WTC11 (cell line): ENCODE data around the gene MAPKAP1. TPM values are rescaled to one million over a fixed set of nuclear protein-coding genes. Genes with fewer than 3 reads are reported as not detected.

ENCODE experiments used
- ATAC-seq: fragments of 200-7000 bp; cut with Tn5 transposase; 2 replicates; pipeline ENCODE4 v1.10.0; 2021; ENCODE audit warnings: mild to moderate bottlenecking, moderate library complexity
- CTCF ChIA-PET: fragments of 300-600 bp; sonication (Branson Sonifier 250); formaldehyde crosslinking; loops from one replicate; lab custom pipeline; 2021; ENCODE audit warnings: antibody characterized with exemption; lab: Charles Lee
- POLR2A ChIA-PET: fragments of 350-600 bp; sonication (Branson Sonifier 250); formaldehyde crosslinking; loops from one replicate; lab custom pipeline; 2021; ENCODE audit warnings: antibody characterized with exemption; lab: Charles Lee
- DNase-seq: peaks from one replicate; pipeline ENCODE4 v3.0.0; 2021; ENCODE audit warnings: low spot score
- H3K27ac Mint-ChIP-seq: 2 replicates; pipeline ENCODE4 v1.8.0; 2021; ENCODE audit warnings: mixed read lengths
- H3K27me3 Mint-ChIP-seq: 2 replicates; pipeline ENCODE4 v1.8.0; 2021; ENCODE audit warnings: low read depth, mild to moderate bottlenecking, moderate library complexity, mixed read lengths
- H3K36me3 Mint-ChIP-seq: 2 replicates; pipeline ENCODE4 v1.8.0; 2021; ENCODE audit warnings: mixed read lengths
- H3K4me1 Mint-ChIP-seq: 2 replicates; pipeline ENCODE4 v1.8.0; 2022; ENCODE audit warnings: mixed read lengths
- H3K4me3 Mint-ChIP-seq: 2 replicates; pipeline ENCODE4 v1.8.0; 2021; ENCODE audit warnings: mild to moderate bottlenecking, moderate library complexity, mixed read lengths
- H3K9me3 Mint-ChIP-seq: 2 replicates; pipeline ENCODE4 v1.8.0; 2021; ENCODE audit warnings: mixed read lengths
- CBFB ChIP-seq: sonication (generic); formaldehyde crosslinking; IDR thresholded peaks from 2 replicates; pipeline ENCODE4 v1.8.1; 2022; ENCODE audit warnings: mild to moderate bottlenecking, low read depth, missing genetic modification reagents
- ETV6 ChIP-seq: sonication (generic); formaldehyde crosslinking; IDR thresholded peaks from 2 replicates; pipeline ENCODE4 v1.8.1; 2022; ENCODE audit warnings: mild to moderate bottlenecking, missing genetic modification reagents
- GABPB1 ChIP-seq: sonication (generic); formaldehyde crosslinking; IDR thresholded peaks from 2 replicates; pipeline ENCODE4 v1.8.1; 2023; ENCODE audit warnings: mild to moderate bottlenecking, missing genetic modification reagents
- GRHL2 ChIP-seq: fragments of 250-450 bp; sonication (Bioruptor Pico); IDR thresholded peaks from 2 replicates; pipeline ENCODE4 v1.8.0; 2022; ENCODE audit warnings: mild to moderate bottlenecking, moderate library complexity; ENCODE audit not compliant: insufficient replicate concordance, severe bottlenecking
- GTF2I ChIP-seq: fragments of 250-450 bp; sonication (Bioruptor Pico); conservative IDR thresholded peaks from 2 replicates; pipeline ENCODE4 v1.4.0; 2021; ENCODE audit warnings: mild to moderate bottlenecking
- HMGA2 ChIP-seq: fragments of 250-450 bp; sonication (Bioruptor Pico); IDR thresholded peaks from 2 replicates; pipeline ENCODE4 v1.4.0; 2021; ENCODE audit warnings: mild to moderate bottlenecking, moderate library complexity
- JAZF1 ChIP-seq: fragments of 250-450 bp; sonication (Bioruptor Pico); IDR thresholded peaks from 2 replicates; pipeline ENCODE4 v1.9.0; 2021; ENCODE audit warnings: moderate library complexity, mild to moderate bottlenecking, inconsistent platforms
- NFATC4 ChIP-seq: fragments of 250-450 bp; sonication (Bioruptor Pico); IDR thresholded peaks from 2 replicates; pipeline ENCODE4 v1.9.0; 2021; ENCODE audit warnings: mild to moderate bottlenecking
- NR2C2 ChIP-seq: sonication (generic); formaldehyde crosslinking; IDR thresholded peaks from 2 replicates; pipeline ENCODE4 v1.8.0; 2022; ENCODE audit warnings: mild to moderate bottlenecking, missing genetic modification reagents
- OVOL2 ChIP-seq: fragments of 250-450 bp; sonication (Bioruptor Pico); IDR thresholded peaks from 2 replicates; pipeline ENCODE4 v1.9.0; 2021; ENCODE audit warnings: mild to moderate bottlenecking, borderline replicate concordance
- RELA ChIP-seq: sonication (generic); formaldehyde crosslinking; IDR thresholded peaks from 2 replicates; pipeline ENCODE4 v1.8.1; 2022; ENCODE audit warnings: missing genetic modification reagents, mild to moderate bottlenecking, borderline replicate concordance
- SMAD3 ChIP-seq: sonication (generic); formaldehyde crosslinking; IDR thresholded peaks from 2 replicates; pipeline ENCODE4 v1.8.0; 2022; ENCODE audit warnings: missing genetic modification reagents, mild to moderate bottlenecking, borderline replicate concordance
- SOX15 ChIP-seq: fragments of 250-450 bp; sonication (Bioruptor Pico); IDR thresholded peaks from 2 replicates; pipeline ENCODE4 v1.9.0; 2021; ENCODE audit warnings: mild to moderate bottlenecking
- TEAD1 ChIP-seq: sonication (generic); formaldehyde crosslinking; IDR thresholded peaks from 2 replicates; pipeline ENCODE4 v1.8.0; 2022; ENCODE audit warnings: mild to moderate bottlenecking, missing genetic modification reagents
- ZBTB21 ChIP-seq: sonication (generic); formaldehyde crosslinking; IDR thresholded peaks from 2 replicates; pipeline ENCODE4 v1.8.1; 2023; ENCODE audit warnings: mild to moderate bottlenecking, missing genetic modification reagents, borderline replicate concordance
- ZNF138 ChIP-seq: sonication (generic); formaldehyde crosslinking; conservative IDR thresholded peaks from 2 replicates; pipeline ENCODE4 v1.8.1; 2022; ENCODE audit warnings: mild to moderate bottlenecking, moderate library complexity, missing genetic modification reagents
- ZNF219 ChIP-seq: sonication (generic); formaldehyde crosslinking; IDR thresholded peaks from 2 replicates; pipeline ENCODE4 v1.8.0; 2023; ENCODE audit warnings: missing genetic modification reagents, mild to moderate bottlenecking, borderline replicate concordance
- ZNF263 ChIP-seq: sonication (generic); formaldehyde crosslinking; IDR thresholded peaks from 2 replicates; pipeline ENCODE4 v1.8.1; 2022; ENCODE audit warnings: low read depth, mild to moderate bottlenecking, moderate library complexity, missing genetic modification reagents
- ZNF317 ChIP-seq: sonication (generic); formaldehyde crosslinking; IDR thresholded peaks from 2 replicates; pipeline ENCODE4 v1.8.1; 2023; ENCODE audit warnings: low read depth, mild to moderate bottlenecking, moderate library complexity, missing genetic modification reagents, borderline replicate concordance
- ZNF671 ChIP-seq: fragments of 250-450 bp; sonication (Bioruptor Pico); IDR thresholded peaks from 2 replicates; pipeline ENCODE4 v1.8.0; 2021; ENCODE audit warnings: mild to moderate bottlenecking
- total RNA-seq: library from RNA; stranded (reverse); gene quantifications from 3 replicates; pipeline ENCODE4 v1.2.3, GENCODE V29; 2021
- TF ChIP-seq, protein P1 (sequence below): fragments of 200-600 bp; IDR thresholded peaks from 2 replicates; pipeline ENCODE4 v1.8.0; 2022; ENCODE audit warnings: antibody characterized with exemption
- TF ChIP-seq, protein P2 (sequence below): sonication (generic); formaldehyde crosslinking; IDR thresholded peaks from 2 replicates; pipeline ENCODE4 v1.8.1; 2022; ENCODE audit warnings: low read depth, missing genetic modification reagents, borderline replicate concordance
- TF ChIP-seq, protein P3 (sequence below): sonication (generic); formaldehyde crosslinking; IDR thresholded peaks from 2 replicates; pipeline ENCODE4 v1.8.0; 2022; ENCODE audit warnings: mild to moderate bottlenecking, missing genetic modification reagents
- TF ChIP-seq, protein P4 (sequence below): fragments of 250-450 bp; sonication (Bioruptor Pico); IDR thresholded peaks from 2 replicates; pipeline ENCODE4 v1.8.0; 2021; ENCODE audit warnings: mild to moderate bottlenecking
- TF ChIP-seq, protein P5 (sequence below): fragments of 250-450 bp; sonication (Bioruptor Pico); IDR thresholded peaks from 2 replicates; pipeline ENCODE4 v1.9.0; 2021; ENCODE audit warnings: mild to moderate bottlenecking
- TF ChIP-seq, protein P6 (sequence below): sonication (generic); formaldehyde crosslinking; IDR thresholded peaks from 2 replicates; pipeline ENCODE4 v1.8.1; 2022; ENCODE audit warnings: low read depth, mild to moderate bottlenecking, moderate library complexity, missing genetic modification reagents, borderline replicate concordance

The MAPKAP1 gene
- total RNA-seq, 1 experiment from 2014 or later: 111 TPM

DNA sequence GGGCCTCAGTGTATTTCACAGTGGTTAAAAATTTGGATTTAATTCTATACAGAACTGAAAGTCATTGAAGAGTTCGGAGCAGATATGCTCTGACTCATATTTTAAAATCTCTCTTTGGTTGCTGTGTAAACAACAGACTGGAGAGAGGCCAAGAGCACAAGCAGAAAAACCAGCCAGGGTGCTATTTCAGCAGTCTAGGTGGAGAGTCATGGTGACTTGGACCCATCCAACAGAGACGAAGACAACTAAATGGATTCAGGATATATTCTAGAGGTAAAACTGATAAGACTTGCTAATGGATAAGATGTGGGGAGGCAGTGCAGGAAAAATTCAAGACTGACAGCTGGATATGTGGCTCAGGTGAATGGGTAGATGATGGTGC, 168.9 kb downstream of the MAPKAP1 start:
- H3K27me3 Mint-ChIP-seq: no peaks in the 10 kb centered on the region
- DNase-seq (no peak), ATAC-seq (no peak)
- CTCF ChIA-PET: no interaction called here
- POLR2A ChIA-PET: interaction anchor here (0.9 kb wide), 1 partner anchor 169 kb away, joined by 3 read pairs; the partner anchor contains the start of gene MAPKAP1
- no peak overlapping the region; the same call in 1 of the 2 replicates for H3K27ac Mint-ChIP-seq
- no peak for TF ChIP-seq GTF2I (CRISPR knock-in tag)
- TF ChIP-seq ZNF138: no peak
- peaks cover 9% of the 10 kb centered on the region for H3K4me1 Mint-ChIP-seq
- H3K4me3 Mint-ChIP-seq: no peak overlapping the region
- H3K36me3 Mint-ChIP-seq: no peaks in the 10 kb centered on the region
- H3K9me3 Mint-ChIP-seq: no peaks in the 10 kb centered on the region

DNA sequence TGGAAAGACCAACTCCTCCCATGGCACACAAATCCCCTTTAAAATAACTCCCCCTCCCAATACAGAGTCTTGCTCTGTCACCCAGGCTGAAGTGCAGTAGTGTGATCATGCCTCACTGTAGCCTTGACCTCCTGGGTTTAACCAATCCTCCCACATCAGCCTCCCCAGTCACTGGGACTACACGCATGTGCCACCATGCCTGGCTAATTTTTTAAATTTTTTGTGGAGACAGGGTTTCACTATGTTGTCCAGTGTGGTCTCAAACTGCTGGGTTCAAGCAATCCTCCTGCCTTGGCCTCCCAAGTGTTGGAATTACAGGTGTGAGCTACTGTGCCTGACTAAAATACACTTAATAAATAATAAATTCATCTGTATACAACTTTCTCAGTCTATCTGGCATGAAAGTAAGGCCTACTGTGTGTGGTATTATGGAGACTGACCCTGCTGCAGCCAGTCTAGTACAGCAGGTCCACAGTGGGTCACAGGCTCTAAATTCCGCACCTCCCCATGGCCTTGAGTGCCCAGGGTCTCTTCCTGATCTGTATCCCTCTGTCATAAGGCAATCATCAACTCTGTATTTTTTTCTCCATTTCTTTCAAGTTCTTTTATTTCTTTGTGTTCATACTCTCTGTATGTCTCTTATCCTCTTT, 169.4 kb downstream of the MAPKAP1 start:
- peaks cover 9% of the 10 kb centered on the region for H3K4me1 Mint-ChIP-seq
- ChIA-PET POLR2A (no interaction called here), CTCF (no interaction called here)
- no peaks in the 10 kb centered on the region for H3K27me3 Mint-ChIP-seq
- TF ChIP-seq JAZF1 (no peak), GRHL2 (CRISPR knock-in tag) (no peak), ZNF219 (no peak), HMGA2 (CRISPR knock-in tag) (no peak)
- TF ChIP-seq, protein P1, sequence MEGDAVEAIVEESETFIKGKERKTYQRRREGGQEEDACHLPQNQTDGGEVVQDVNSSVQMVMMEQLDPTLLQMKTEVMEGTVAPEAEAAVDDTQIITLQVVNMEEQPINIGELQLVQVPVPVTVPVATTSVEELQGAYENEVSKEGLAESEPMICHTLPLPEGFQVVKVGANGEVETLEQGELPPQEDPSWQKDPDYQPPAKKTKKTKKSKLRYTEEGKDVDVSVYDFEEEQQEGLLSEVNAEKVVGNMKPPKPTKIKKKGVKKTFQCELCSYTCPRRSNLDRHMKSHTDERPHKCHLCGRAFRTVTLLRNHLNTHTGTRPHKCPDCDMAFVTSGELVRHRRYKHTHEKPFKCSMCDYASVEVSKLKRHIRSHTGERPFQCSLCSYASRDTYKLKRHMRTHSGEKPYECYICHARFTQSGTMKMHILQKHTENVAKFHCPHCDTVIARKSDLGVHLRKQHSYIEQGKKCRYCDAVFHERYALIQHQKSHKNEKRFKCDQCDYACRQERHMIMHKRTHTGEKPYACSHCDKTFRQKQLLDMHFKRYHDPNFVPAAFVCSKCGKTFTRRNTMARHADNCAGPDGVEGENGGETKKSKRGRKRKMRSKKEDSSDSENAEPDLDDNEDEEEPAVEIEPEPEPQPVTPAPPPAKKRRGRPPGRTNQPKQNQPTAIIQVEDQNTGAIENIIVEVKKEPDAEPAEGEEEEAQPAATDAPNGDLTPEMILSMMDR: no peak
- H3K27ac Mint-ChIP-seq: no peak overlapping the region
- DNase-seq (no peak), ATAC-seq (no peak)
- H3K4me3 Mint-ChIP-seq: no peak overlapping the region
- no peaks in the 10 kb centered on the region for H3K9me3 Mint-ChIP-seq
- H3K36me3 Mint-ChIP-seq: no peaks in the 10 kb centered on the region

DNA sequence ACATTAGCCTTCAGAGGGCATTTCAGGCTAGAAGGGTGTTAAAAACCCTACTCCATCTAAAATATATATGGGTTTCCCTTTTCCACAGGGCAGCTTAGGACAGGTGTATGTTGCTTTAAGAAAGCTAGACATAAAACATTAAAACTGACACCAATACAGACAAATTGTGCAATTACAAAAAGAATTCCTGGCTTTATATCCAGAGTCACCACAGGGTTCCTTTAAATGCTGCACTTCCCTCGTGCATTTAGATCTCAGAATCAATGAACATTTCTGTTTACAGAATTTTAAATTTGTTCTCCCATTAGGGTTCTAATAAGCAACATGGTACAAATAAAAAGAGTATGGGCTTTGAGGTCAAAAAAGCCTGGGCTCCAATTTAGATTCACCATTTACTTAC, 170.2 kb downstream of the MAPKAP1 start:
- no peak for TF ChIP-seq ZNF263
- no peak for TF ChIP-seq ZNF317 (CRISPR knock-in tag)
- TF ChIP-seq, protein P2, sequence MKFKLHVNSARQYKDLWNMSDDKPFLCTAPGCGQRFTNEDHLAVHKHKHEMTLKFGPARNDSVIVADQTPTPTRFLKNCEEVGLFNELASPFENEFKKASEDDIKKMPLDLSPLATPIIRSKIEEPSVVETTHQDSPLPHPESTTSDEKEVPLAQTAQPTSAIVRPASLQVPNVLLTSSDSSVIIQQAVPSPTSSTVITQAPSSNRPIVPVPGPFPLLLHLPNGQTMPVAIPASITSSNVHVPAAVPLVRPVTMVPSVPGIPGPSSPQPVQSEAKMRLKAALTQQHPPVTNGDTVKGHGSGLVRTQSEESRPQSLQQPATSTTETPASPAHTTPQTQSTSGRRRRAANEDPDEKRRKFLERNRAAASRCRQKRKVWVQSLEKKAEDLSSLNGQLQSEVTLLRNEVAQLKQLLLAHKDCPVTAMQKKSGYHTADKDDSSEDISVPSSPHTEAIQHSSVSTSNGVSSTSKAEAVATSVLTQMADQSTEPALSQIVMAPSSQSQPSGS (CRISPR knock-in tag): no peak
- TF ChIP-seq ETV6 (CRISPR knock-in tag): no peak
- no peak for TF ChIP-seq SMAD3 (CRISPR knock-in tag)
- no peak for TF ChIP-seq RELA (CRISPR knock-in tag)
- TF ChIP-seq, protein P3, sequence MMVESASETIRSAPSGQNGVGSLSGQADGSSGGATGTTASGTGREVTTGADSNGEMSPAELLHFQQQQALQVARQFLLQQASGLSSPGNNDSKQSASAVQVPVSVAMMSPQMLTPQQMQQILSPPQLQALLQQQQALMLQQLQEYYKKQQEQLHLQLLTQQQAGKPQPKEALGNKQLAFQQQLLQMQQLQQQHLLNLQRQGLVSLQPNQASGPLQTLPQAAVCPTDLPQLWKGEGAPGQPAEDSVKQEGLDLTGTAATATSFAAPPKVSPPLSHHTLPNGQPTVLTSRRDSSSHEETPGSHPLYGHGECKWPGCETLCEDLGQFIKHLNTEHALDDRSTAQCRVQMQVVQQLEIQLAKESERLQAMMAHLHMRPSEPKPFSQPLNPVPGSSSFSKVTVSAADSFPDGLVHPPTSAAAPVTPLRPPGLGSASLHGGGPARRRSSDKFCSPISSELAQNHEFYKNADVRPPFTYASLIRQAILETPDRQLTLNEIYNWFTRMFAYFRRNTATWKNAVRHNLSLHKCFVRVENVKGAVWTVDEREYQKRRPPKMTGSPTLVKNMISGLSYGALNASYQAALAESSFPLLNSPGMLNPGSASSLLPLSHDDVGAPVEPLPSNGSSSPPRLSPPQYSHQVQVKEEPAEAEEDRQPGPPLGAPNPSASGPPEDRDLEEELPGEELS: no peak
- no peak for TF ChIP-seq GABPB1 (CRISPR knock-in tag)
- no peak for TF ChIP-seq CBFB
- TF ChIP-seq ZNF671 (CRISPR knock-in tag): no peak
- TF ChIP-seq, protein P4, sequence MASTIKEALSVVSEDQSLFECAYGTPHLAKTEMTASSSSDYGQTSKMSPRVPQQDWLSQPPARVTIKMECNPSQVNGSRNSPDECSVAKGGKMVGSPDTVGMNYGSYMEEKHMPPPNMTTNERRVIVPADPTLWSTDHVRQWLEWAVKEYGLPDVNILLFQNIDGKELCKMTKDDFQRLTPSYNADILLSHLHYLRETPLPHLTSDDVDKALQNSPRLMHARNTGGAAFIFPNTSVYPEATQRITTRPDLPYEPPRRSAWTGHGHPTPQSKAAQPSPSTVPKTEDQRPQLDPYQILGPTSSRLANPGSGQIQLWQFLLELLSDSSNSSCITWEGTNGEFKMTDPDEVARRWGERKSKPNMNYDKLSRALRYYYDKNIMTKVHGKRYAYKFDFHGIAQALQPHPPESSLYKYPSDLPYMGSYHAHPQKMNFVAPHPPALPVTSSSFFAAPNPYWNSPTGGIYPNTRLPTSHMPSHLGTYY: no peak
- no peak for TF ChIP-seq TEAD1 (CRISPR knock-in tag)
- TF ChIP-seq NFATC4 (CRISPR knock-in tag): no peak
- TF ChIP-seq GTF2I (CRISPR knock-in tag): no peak
- no peak for TF ChIP-seq NR2C2 (CRISPR knock-in tag)
- TF ChIP-seq, protein P5, sequence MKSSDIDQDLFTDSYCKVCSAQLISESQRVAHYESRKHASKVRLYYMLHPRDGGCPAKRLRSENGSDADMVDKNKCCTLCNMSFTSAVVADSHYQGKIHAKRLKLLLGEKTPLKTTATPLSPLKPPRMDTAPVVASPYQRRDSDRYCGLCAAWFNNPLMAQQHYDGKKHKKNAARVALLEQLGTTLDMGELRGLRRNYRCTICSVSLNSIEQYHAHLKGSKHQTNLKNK: no peak
- TF ChIP-seq, protein P6, sequence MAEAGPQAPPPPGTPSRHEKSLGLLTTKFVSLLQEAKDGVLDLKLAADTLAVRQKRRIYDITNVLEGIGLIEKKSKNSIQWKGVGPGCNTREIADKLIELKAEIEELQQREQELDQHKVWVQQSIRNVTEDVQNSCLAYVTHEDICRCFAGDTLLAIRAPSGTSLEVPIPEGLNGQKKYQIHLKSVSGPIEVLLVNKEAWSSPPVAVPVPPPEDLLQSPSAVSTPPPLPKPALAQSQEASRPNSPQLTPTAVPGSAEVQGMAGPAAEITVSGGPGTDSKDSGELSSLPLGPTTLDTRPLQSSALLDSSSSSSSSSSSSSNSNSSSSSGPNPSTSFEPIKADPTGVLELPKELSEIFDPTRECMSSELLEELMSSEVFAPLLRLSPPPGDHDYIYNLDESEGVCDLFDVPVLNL (CRISPR knock-in tag): no peak
- no peak for TF ChIP-seq ZBTB21
- no peak for TF ChIP-seq SOX15 (CRISPR knock-in tag)
- TF ChIP-seq OVOL2 (CRISPR knock-in tag): no peak
- DNase-seq: no peak
- no peak for ATAC-seq
- Mint-ChIP-seq H3K9me3 (no peaks in the 10 kb centered on the region), H3K36me3 (no peaks in the 10 kb centered on the region), H3K27me3 (no peaks in the 10 kb centered on the region), H3K4me1 (peaks cover 9% of the 10 kb centered on the region), H3K4me3 (no peak overlapping the region), H3K27ac (no peak overlapping the region)
- CTCF ChIA-PET: interaction anchor here (0.6 kb wide), 1 partner anchor 22 kb away, joined by 3 read pairs; no protein-coding TSS in a partner anchor
- POLR2A ChIA-PET: no interaction called here
